Measurements from ENCODE around the gene SLC35F4.

GRCh38 chr14:57761800-57762199 is 104.1 kb downstream of the SLC35F4 start:
- TF ChIP-seq, protein P1, sequence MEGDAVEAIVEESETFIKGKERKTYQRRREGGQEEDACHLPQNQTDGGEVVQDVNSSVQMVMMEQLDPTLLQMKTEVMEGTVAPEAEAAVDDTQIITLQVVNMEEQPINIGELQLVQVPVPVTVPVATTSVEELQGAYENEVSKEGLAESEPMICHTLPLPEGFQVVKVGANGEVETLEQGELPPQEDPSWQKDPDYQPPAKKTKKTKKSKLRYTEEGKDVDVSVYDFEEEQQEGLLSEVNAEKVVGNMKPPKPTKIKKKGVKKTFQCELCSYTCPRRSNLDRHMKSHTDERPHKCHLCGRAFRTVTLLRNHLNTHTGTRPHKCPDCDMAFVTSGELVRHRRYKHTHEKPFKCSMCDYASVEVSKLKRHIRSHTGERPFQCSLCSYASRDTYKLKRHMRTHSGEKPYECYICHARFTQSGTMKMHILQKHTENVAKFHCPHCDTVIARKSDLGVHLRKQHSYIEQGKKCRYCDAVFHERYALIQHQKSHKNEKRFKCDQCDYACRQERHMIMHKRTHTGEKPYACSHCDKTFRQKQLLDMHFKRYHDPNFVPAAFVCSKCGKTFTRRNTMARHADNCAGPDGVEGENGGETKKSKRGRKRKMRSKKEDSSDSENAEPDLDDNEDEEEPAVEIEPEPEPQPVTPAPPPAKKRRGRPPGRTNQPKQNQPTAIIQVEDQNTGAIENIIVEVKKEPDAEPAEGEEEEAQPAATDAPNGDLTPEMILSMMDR (IDR thresholded peaks at IDR 0.05): no peak
- TF ChIP-seq POLR2A (IDR thresholded peaks at IDR 0.05): no peak
- TF ChIP-seq EP300 (IDR thresholded peaks at IDR 0.05): no peak
